Spleen (tissue), 7 donors: ENCODE data around the gene PI16.
"Not testable (repeated sequence)": the region's sequence is repeated elsewhere in the genome, so short reads cannot be mapped to it uniquely, and the experiment has no call there.

Experiments used
- CTCF ChIP-seq, 11 experiments: fragments of 200-600 bp in 7 of 11; fragments of 450-650 bp in 4 of 11; sonication (generic) in 4 of 11; IDR thresholded peaks in 8 of 11; conservative IDR thresholded peaks in 3 of 11; 1 replicate in 7 of 11; 2 replicates in 4 of 11; pipeline versions ENCODE4 v1.4.0 to v1.8.0; 2016 to 2021; ENCODE audit warnings: antibody characterized with exemption in 11 of 11, inconsistent platforms in 4 of 11, mild to moderate bottlenecking in 1 of 11
- POLR2A ChIP-seq, 3 donors: fragments of 450-650 bp; IDR thresholded peaks; one replicate each; pipeline ENCODE4 v1.5.1; 2017; ENCODE audit warnings: antibody characterized with exemption in 3 of 3, mild to moderate bottlenecking in 1 of 3
- POLR2AphosphoS5 ChIP-seq, 3 donors: sonication (generic); formaldehyde crosslinking; IDR thresholded peaks; one replicate each; pipeline ENCODE4 v1.5.1; 2017; ENCODE audit warnings: antibody characterized with exemption in 3 of 3
- donor health status: DM: no; HTN: no; CAD: no; lungs with moderate emphysema.
- donor health status: DM: no; HTN: no; CAD: no.
- donor health status: DM: no; HTN: no; CAD: no.

GRCh38 chr6:36941561-36941960, 13.0 kb upstream of the PI16 start:
- TF ChIP-seq CTCF (IDR thresholded peaks at IDR 0.05 in 8 of 11, conservative IDR thresholded peaks at IDR 0.05 in 3 of 11); POLR2A (IDR thresholded peaks at IDR 0.05); POLR2AphosphoS5 (IDR thresholded peaks at IDR 0.05): not testable (repeated sequence)
